NK-92 (cell line): Measurements from ENCODE around the gene RPUSD1.
"Not testable (repeated sequence)": the region's sequence is repeated elsewhere in the genome, so short reads cannot be mapped to it uniquely, and the experiment has no call there.

Source experiments
- DNase-seq: peaks from one replicate; lab custom pipeline; 2025; ENCODE audit not compliant: unreplicated experiment; lab: John Stamatoyannopoulos, UW

Gene RPUSD1

GRCh38 chr16:768428-768827 is 19.8 kb downstream of the RPUSD1 start:
- no peak for DNase-seq

- no peak for DNase-seq
Measured at GRCh38 chr16:767743-768235, 20.4 kb downstream of the RPUSD1 start.

GRCh38 chr16:766820-767640 is 21.2 kb downstream of the RPUSD1 start:
- DNase-seq, result no peak

- DNase-seq, result no peak
Measured at GRCh38 chr16:766008-766819, 22.0 kb downstream of the RPUSD1 start.

- no peak for DNase-seq
Measured at GRCh38 chr16:765488-765865, 22.7 kb downstream of the RPUSD1 start.

GRCh38 chr16:764848-765487 is 23.2 kb downstream of the RPUSD1 start:
- no peak for DNase-seq

GRCh38 chr16:764184-764750 is 23.9 kb downstream of the RPUSD1 start:
- no peak for DNase-seq

GRCh38 chr16:763369-764183 is 24.6 kb downstream of the RPUSD1 start:
- no peak for DNase-seq

- DNase-seq, result no peak
Measured at GRCh38 chr16:762595-763268, 25.4 kb downstream of the RPUSD1 start.

- DNase-seq, result no peak
Measured at GRCh38 chr16:761625-762513, 26.3 kb downstream of the RPUSD1 start.

- no peak for DNase-seq
Measured at GRCh38 chr16:760545-761343, 27.4 kb downstream of the RPUSD1 start, which contains the start of gene MSLN. TSS of gene MSLN (plus strand) at chr16:760734. CDS start at chr16:762681, 1,947 bp downstream.

GRCh38 chr16:760065-760464 is 28.1 kb downstream of the RPUSD1 start:
- DNase-seq, result no peak

- no peak for DNase-seq
Measured at GRCh38 chr16:759110-759910, 28.9 kb downstream of the RPUSD1 start.

GRCh38 chr16:756428-756827 is 31.8 kb downstream of the RPUSD1 start:
- DNase-seq, result no peak

- no peak for DNase-seq
Measured at GRCh38 chr16:754656-755055, 33.5 kb downstream of the RPUSD1 start.

- DNase-seq, result not testable (repeated sequence)
Measured at GRCh38 chr16:754121-754607, 34.0 kb downstream of the RPUSD1 start.

- no peak for DNase-seq
Measured at GRCh38 chr16:752007-752312, 36.2 kb downstream of the RPUSD1 start.
